SK-N-SH (cell line): Measurements from ENCODE around the gene SLC5A3. TPM values are rescaled to one million over a fixed set of nuclear protein-coding genes. Genes with fewer than 3 reads are reported as not detected.

ENCODE experiments used
- CTCF ChIA-PET: fragments of 300-600, 350-600 bp; formaldehyde crosslinking; extraction: SDS; loops from one replicate; lab custom pipeline; 2021; lab: Yijun Ruan, JAX
- POLR2A ChIA-PET: fragments of 350-600 bp; sonication (Branson Sonifier 250); formaldehyde crosslinking; extraction: SDS; loops from one replicate; lab custom pipeline; 2020; ENCODE audit warnings: antibody characterized with exemption, inconsistent platforms; lab: Yijun Ruan, JAX
- DNase-seq: peaks from one replicate; pipeline ENCODE4 v3.0.0; 2012
- H2AFZ ChIP-seq: fragments of 200-600 bp; sonication (generic); 2 replicates; pipeline ENCODE4 v1.8.1; 2016; ENCODE audit warnings: antibody characterized with exemption, mild to moderate bottlenecking, low read depth
- H3F3A ChIP-seq: fragments of 200-600 bp; sonication (generic); replicated peaks from 2 replicates; pipeline ENCODE3; 2016; ENCODE audit warnings: antibody characterized with exemption, mild to moderate bottlenecking; ENCODE audit not compliant: insufficient read depth
- H3K27ac ChIP-seq, 2 experiments: fragments of 200-500 bp in 1 of 2; fragments of 200-600 bp in 1 of 2; sonication (Bioruptor generic) in 1 of 2; sonication (generic), shearing (Covaris generic) in 1 of 2; 2 replicates each; pipeline versions ENCODE4 v1.5.1 to v1.6.1; 2014 to 2016; ENCODE audit warnings: low read depth in 2 of 2, inconsistent platforms in 1 of 2, low read length in 1 of 2, mild to moderate bottlenecking in 1 of 2, mixed read lengths in 1 of 2
- H3K27me3 ChIP-seq: fragments of 200-600 bp; sonication (generic), shearing (Covaris generic); 2 replicates; pipeline ENCODE4 v1.6.1; 2016; ENCODE audit warnings: mixed run types; ENCODE audit not compliant: insufficient read depth
- H3K36me3 ChIP-seq, 2 experiments: fragments of 200-500 bp in 1 of 2; fragments of 200-600 bp in 1 of 2; sonication (Bioruptor generic) in 1 of 2; sonication (generic) in 1 of 2; replicated peaks in 1 of 2; 2 replicates each; pipeline versions ENCODE3 to v1.5.1; 2014 to 2016; ENCODE audit warnings: low read length in 1 of 2, mild to moderate bottlenecking in 1 of 2; ENCODE audit not compliant: insufficient read depth in 2 of 2, control insufficient read depth in 1 of 2
- H3K4me1 ChIP-seq, 2 experiments: fragments of 200-500 bp in 1 of 2; fragments of 200-600 bp in 1 of 2; sonication (Bioruptor generic) in 1 of 2; sonication (generic), shearing (Covaris generic) in 1 of 2; 2 replicates each; pipeline versions ENCODE4 v1.5.1 to v1.6.1; 2014 to 2016; ENCODE audit warnings: low read depth in 1 of 2, low read length in 1 of 2, mixed run types in 1 of 2; ENCODE audit not compliant: insufficient read depth in 2 of 2, control insufficient read depth in 1 of 2
- H3K4me2 ChIP-seq: fragments of 200-600 bp; sonication (generic), shearing (Covaris generic); 2 replicates; pipeline ENCODE4 v1.6.1; 2017; ENCODE audit warnings: mixed run types
- H3K4me3 ChIP-seq, 2 experiments: fragments of 200-500 bp in 1 of 2; fragments of 200-600 bp in 1 of 2; sonication (Bioruptor generic) in 1 of 2; sonication (generic), shearing (Covaris generic) in 1 of 2; 2 replicates each; pipeline versions ENCODE4 v1.5.1 to v1.8.1; 2014 to 2016; ENCODE audit warnings: low read depth in 2 of 2, inconsistent platforms in 1 of 2, low read length in 1 of 2, mild to moderate bottlenecking in 1 of 2, mixed read lengths in 1 of 2, moderate library complexity in 1 of 2
- H3K79me2 ChIP-seq: fragments of 200-600 bp; sonication (generic); 2 replicates; pipeline ENCODE4 v1.8.1; 2017; ENCODE audit warnings: mild to moderate bottlenecking; ENCODE audit not compliant: insufficient read depth
- H3K9ac ChIP-seq: fragments of 200-600 bp; sonication (generic); 2 replicates; pipeline ENCODE4 v1.6.1; 2017; ENCODE audit warnings: mixed run types
- H3K9me2 ChIP-seq: fragments of 200-600 bp; sonication (generic); 2 replicates; pipeline ENCODE4 v1.6.1; 2017; ENCODE audit warnings: mixed run types
- H3K9me3 ChIP-seq: fragments of 200-600 bp; sonication (generic); 2 replicates; pipeline ENCODE4 v1.6.1; 2017; ENCODE audit warnings: mixed run types, mild to moderate bottlenecking, moderate library complexity
- H4K20me1 ChIP-seq: fragments of 200-600 bp; sonication (generic); 2 replicates; pipeline ENCODE4 v1.6.1; 2017; ENCODE audit warnings: mild to moderate bottlenecking, mixed run types; ENCODE audit not compliant: insufficient read depth
- CHD2 ChIP-seq: fragments of 150-350 bp; IDR thresholded peaks from 2 replicates; pipeline ENCODE4 v1.6.1; 2018; ENCODE audit warnings: low read length; ENCODE audit not compliant: partially characterized antibody
- CTCF ChIP-seq: fragments of 200-600 bp; sonication (generic); IDR thresholded peaks from 2 replicates; pipeline ENCODE4 v1.6.1; 2017; ENCODE audit warnings: antibody characterized with exemption, mild to moderate bottlenecking, moderate library complexity
- EZH2phosphoT487 ChIP-seq: fragments of 200-600 bp; sonication (generic); IDR thresholded peaks from 2 replicates; pipeline ENCODE4 v1.6.1; 2017; ENCODE audit warnings: low read depth, mixed run types, mild to moderate bottlenecking, antibody characterized with exemption, moderate library complexity, borderline replicate concordance
- FOXM1 ChIP-seq: IDR thresholded peaks from 2 replicates; pipeline ENCODE4 v1.4.0; 2012; ENCODE audit warnings: low read depth, mild to moderate bottlenecking
- GABPA ChIP-seq: IDR thresholded peaks from 2 replicates; pipeline ENCODE4 v1.4.0; 2012; ENCODE audit warnings: low read depth, mild to moderate bottlenecking
- GATA2 ChIP-seq: sonication (generic); formaldehyde crosslinking; IDR thresholded peaks from 2 replicates; pipeline ENCODE4 v1.5.0; 2020; ENCODE audit warnings: mild to moderate bottlenecking, missing genetic modification reagents
- IRF3 ChIP-seq: fragments of 150-350 bp; IDR thresholded peaks from 2 replicates; pipeline ENCODE4 v1.6.1; 2016; ENCODE audit warnings: mild to moderate bottlenecking, low read depth, low read length
- JUND ChIP-seq: IDR thresholded peaks from 2 replicates; pipeline ENCODE4 v1.4.0; 2012
- MXI1 ChIP-seq: IDR thresholded peaks from 2 replicates; pipeline ENCODE4 v1.6.1; 2012; ENCODE audit warnings: mild to moderate bottlenecking, low read depth, low read length, improper control_type of control experiment
- POLR2AphosphoS5 ChIP-seq: IDR thresholded peaks from 2 replicates; pipeline ENCODE4 v1.6.1; 2012; ENCODE audit warnings: low read depth, low read length
- RAD21 ChIP-seq: IDR thresholded peaks from 2 replicates; pipeline ENCODE4 v1.6.1; 2012; ENCODE audit warnings: mild to moderate bottlenecking, low read length
- RCOR1 ChIP-seq: fragments of 150-350 bp; IDR thresholded peaks from 2 replicates; pipeline ENCODE4 v1.6.1; 2017; ENCODE audit warnings: antibody characterized with exemption, low read length
- RFX5 ChIP-seq: IDR thresholded peaks from 2 replicates; pipeline ENCODE4 v1.6.1; 2012; ENCODE audit warnings: mild to moderate bottlenecking, improper control_type of control experiment, low read length
- RXRA ChIP-seq: IDR thresholded peaks from 2 replicates; pipeline ENCODE4 v1.4.0; 2012; ENCODE audit warnings: low read depth, mild to moderate bottlenecking, borderline replicate concordance
- SIN3A ChIP-seq: IDR thresholded peaks from 2 replicates; pipeline ENCODE4 v1.6.1; 2012; ENCODE audit warnings: low read depth, mild to moderate bottlenecking, low read length, moderate library complexity, borderline replicate concordance
- SMC3 ChIP-seq: IDR thresholded peaks from 2 replicates; pipeline ENCODE4 v1.6.1; 2012; ENCODE audit warnings: low read depth, low read length, improper control_type of control experiment
- TAF1 ChIP-seq: IDR thresholded peaks from 2 replicates; pipeline ENCODE4 v1.6.1; 2012; ENCODE audit warnings: low read depth, mild to moderate bottlenecking, low read length, moderate library complexity, borderline replicate concordance
- TCF12 ChIP-seq: IDR thresholded peaks from 2 replicates; pipeline ENCODE4 v1.4.0; 2012
- WGBS: methylation state at CpG from one replicate; pipeline ENCODE4 v1.1.6; 2017; ENCODE audit warnings: low lambda C conversion rate; 5-methylcytosine and 5-hydroxymethylcytosine counted together
- polyA plus RNA-seq, 3 experiments: library from polyadenylated mRNA; depleted of rRNA; stranded (reverse); fragments of >200 nt; gene quantifications; 2 replicates each; pipeline ENCODE4 v1.2.3, GENCODE V29; 2012

Gene SLC5A3
- polyA plus RNA-seq, 1 of the 3 experiments (the other 2 are of a cell fraction): 3.0 TPM

GRCh38 chr21:34024374-34024693, 49.0 kb upstream of the SLC5A3 start:
- Histone ChIP-seq H3K9me3 (no peaks in the 10 kb centered on the region; the same call in 1 of the 2 replicates), H4K20me1 (no peaks in the 10 kb centered on the region), H3F3A (peaks cover 12% of the 10 kb centered on the region), H3K4me3 (no peak overlapping the region), H3K9me2 (no peaks in the 10 kb centered on the region), H2AFZ (no peak overlapping the region), H3K27ac (no peak overlapping the region), H3K36me3 (no peaks in the 10 kb centered on the region), H3K79me2 (no peaks in the 10 kb centered on the region), H3K4me2 (no peak overlapping the region), H3K9ac (no peak overlapping the region), H3K4me1 (peaks cover 0 to 3% of the 10 kb centered on the region in 2 experiments; a peak in 1 of 4 replicates), H3K27me3 (no peaks in the 10 kb centered on the region)
- DNase-seq: no peak
- no peak for TF ChIP-seq POLR2AphosphoS5
- TF ChIP-seq EZH2phosphoT487: no peak
- TF ChIP-seq TCF12: no peak
- no peak for TF ChIP-seq TAF1
- TF ChIP-seq RCOR1: no peak
- TF ChIP-seq IRF3: no peak
- no peak for TF ChIP-seq RXRA
- no peak for TF ChIP-seq RFX5
- no peak for TF ChIP-seq JUND
- TF ChIP-seq GABPA: no peak
- no peak for TF ChIP-seq SIN3A
- no peak for TF ChIP-seq CTCF
- no peak for TF ChIP-seq GATA2 (CRISPR knock-in tag)
- TF ChIP-seq MXI1: no peak
- TF ChIP-seq SMC3: no peak
- no peak for TF ChIP-seq FOXM1
- no peak for TF ChIP-seq RAD21
- TF ChIP-seq CHD2: no peak
- ChIA-PET POLR2A (no interaction called here), CTCF (interaction anchor here (1.1 to 1.6 kb wide), 2 partner anchors 16 to 28 kb away, joined by 3 to 4 read pairs; no protein-coding TSS in a partner anchor)
- WGBS: 91% methylated on average over 3 of the region's 3 CpGs
